Measurements from ENCODE around the gene MTHFR. TPM values are rescaled to one million over a fixed set of nuclear protein-coding genes. Genes with fewer than 3 reads are reported as not detected.

MTHFR gene
- total RNA-seq, 1 donor from 2014 or later: 27.2 TPM

DNA sequence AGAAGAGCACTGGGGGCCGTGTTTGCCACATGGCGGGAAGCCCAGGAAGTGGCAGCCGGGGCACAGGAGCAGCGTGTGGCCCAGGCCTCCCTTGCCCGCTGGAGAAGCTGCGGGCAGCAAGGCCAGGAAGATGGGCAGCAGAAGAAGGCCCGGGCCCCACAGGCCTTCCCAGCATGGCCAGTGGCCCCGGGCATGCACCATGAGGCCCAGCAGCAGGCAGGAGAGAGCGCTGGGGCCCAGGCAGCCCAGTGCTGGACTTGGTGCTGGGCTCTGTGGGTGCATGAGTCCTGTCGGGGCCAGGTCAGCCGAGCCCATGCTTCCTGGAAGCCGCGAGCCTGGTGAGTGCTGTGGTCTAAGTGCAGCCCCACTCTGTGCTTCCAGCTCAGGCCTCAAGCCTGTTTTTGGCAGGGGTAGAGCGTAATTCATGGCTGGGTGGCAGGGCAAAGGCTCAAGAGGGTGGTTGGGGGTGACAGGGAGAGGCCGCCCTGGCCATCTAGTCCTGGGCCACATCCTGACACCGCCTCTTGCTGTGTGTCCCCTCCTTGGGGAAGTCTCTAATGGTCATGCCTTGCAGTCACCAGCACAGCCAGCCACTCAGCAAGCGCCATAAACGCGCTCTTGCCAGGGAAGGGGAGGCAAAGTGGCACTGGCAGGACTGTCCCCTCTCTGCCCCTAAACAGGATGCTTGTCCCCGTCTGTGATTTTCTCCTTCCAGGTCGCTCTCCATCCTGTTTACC, 21.3 kb downstream of the MTHFR start:
- Mint-ChIP-seq H3K9me3 (ENCODE audit: unreplicated experiment) (no peaks in the 10 kb centered on the region), H3K4me3 (ENCODE audit: unreplicated experiment) (no peak overlapping the region), H3K36me3 (ENCODE audit: low read depth, unreplicated experiment) (no peaks in the 10 kb centered on the region), H3K27me3 (ENCODE audit: unreplicated experiment) (peaks cover 4% of the 10 kb centered on the region), H3K4me1 (ENCODE audit: unreplicated experiment) (no peaks in the 10 kb centered on the region), H3K27ac (ENCODE audit: unreplicated experiment) (no peak overlapping the region)
- DNase-seq (ENCODE audit: low spot score): no peak
- no peak for TF ChIP-seq CTCF (IDR thresholded peaks at IDR 0.05; ENCODE audit: unreplicated experiment)

DNA sequence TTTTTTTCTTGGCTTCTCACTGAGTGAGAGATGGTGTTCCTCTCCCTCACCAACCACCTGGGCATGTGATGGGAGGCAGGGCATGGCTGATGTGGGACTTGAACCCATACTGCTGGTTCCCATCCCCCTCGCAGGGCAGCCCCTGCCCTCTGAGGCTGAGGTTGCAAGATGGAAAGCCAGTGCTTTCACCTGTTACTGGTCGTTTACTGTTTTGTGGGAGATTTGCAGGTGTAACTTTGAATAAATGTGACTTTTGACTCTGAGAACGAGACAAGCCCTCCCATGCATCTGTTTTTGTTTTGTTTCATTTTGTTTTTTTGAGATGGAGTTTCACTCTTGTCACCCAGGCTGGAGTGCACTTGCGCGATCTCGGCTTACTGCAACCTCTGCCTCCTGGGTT, 22.2 kb downstream of the MTHFR start:
- TF ChIP-seq CTCF (IDR thresholded peaks at IDR 0.05; ENCODE audit: unreplicated experiment): no peak
- DNase-seq (ENCODE audit: low spot score): no peak
- H3K4me3 Mint-ChIP-seq (ENCODE audit: unreplicated experiment): no peak overlapping the region
- H3K36me3 Mint-ChIP-seq (ENCODE audit: low read depth, unreplicated experiment): no peaks in the 10 kb centered on the region
- no peak overlapping the region for H3K27ac Mint-ChIP-seq (ENCODE audit: unreplicated experiment)
- H3K4me1 Mint-ChIP-seq (ENCODE audit: unreplicated experiment): no peaks in the 10 kb centered on the region
- H3K27me3 Mint-ChIP-seq (ENCODE audit: unreplicated experiment): peaks cover 7% of the 10 kb centered on the region
- no peaks in the 10 kb centered on the region for H3K9me3 Mint-ChIP-seq (ENCODE audit: unreplicated experiment)

DNA sequence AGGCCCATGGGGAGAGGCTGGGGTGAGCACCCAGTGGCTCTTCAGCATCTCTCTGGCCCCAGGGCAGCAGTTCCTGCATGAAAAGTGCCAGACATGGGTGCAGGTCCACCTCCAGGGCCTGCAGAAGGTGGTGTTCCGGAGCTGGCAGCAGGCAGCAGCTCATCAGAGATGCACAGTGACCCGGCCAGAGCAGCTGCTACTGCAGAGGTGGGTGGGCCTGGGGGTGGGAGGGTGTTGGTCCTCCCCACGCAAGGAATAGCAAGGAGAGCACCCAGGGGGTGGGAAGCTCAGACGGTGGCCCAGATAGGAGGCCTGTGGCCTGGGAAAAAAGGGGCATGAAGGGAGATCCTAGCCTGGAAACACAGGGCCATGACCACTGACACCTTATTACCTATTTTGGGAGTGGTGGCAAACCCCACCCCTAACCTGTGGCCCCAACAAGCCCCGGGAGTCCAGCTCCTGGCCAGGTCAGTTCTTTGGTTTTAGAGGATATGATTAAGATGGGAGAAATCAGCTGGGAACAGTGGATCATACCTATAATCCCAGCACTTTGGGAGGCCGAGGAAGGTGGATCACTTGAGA, 23.5 kb downstream of the MTHFR start:
- no peaks in the 10 kb centered on the region for H3K36me3 Mint-ChIP-seq (ENCODE audit: low read depth, unreplicated experiment)
- H3K27ac Mint-ChIP-seq (ENCODE audit: unreplicated experiment): no peak overlapping the region
- H3K27me3 Mint-ChIP-seq (ENCODE audit: unreplicated experiment): peaks cover 7% of the 10 kb centered on the region
- no peaks in the 10 kb centered on the region for H3K4me1 Mint-ChIP-seq (ENCODE audit: unreplicated experiment)
- H3K4me3 Mint-ChIP-seq (ENCODE audit: unreplicated experiment): no peak overlapping the region
- DNase-seq (ENCODE audit: low spot score): no peak
- H3K9me3 Mint-ChIP-seq (ENCODE audit: unreplicated experiment): no peaks in the 10 kb centered on the region
- no peak for TF ChIP-seq CTCF (IDR thresholded peaks at IDR 0.05; ENCODE audit: unreplicated experiment)

DNA sequence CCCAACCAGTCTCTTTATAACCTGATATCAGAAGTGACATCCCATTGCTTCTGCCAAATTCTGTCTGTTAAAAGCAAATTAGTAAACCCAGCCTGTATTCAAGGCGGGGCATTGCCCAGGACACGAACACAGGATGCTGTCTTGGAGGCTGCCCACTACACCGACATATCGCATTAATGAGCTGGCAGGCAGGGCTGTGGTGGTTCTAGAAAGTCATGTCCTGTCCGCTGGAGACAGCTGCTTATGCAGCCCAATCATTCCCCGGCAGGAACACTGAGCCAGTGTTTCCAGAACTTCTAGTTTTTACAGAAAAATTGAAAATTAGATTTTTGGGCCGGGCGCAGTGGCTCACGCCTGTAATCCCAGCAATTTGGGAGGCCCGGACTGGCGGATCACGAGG, 24.5 kb downstream of the MTHFR start:
- H3K4me1 Mint-ChIP-seq (ENCODE audit: unreplicated experiment): no peaks in the 10 kb centered on the region
- H3K4me3 Mint-ChIP-seq (ENCODE audit: unreplicated experiment): no peak overlapping the region
- H3K27me3 Mint-ChIP-seq (ENCODE audit: unreplicated experiment): peaks cover 7% of the 10 kb centered on the region
- no peak for DNase-seq (ENCODE audit: low spot score)
- H3K9me3 Mint-ChIP-seq (ENCODE audit: unreplicated experiment): no peaks in the 10 kb centered on the region
- TF ChIP-seq CTCF (IDR thresholded peaks at IDR 0.05; ENCODE audit: unreplicated experiment): no peak
- H3K36me3 Mint-ChIP-seq (ENCODE audit: low read depth, unreplicated experiment): no peaks in the 10 kb centered on the region
- no peak overlapping the region for H3K27ac Mint-ChIP-seq (ENCODE audit: unreplicated experiment)
